ELF-1 (cell line): Measurements from ENCODE around the gene DHRS7.
"Not testable (repeated sequence)": the region's sequence is repeated elsewhere in the genome, so short reads cannot be mapped to it uniquely, and the experiment has no call there.

Experiments used
- DNase-seq: peaks from one replicate; pipeline ENCODE4 v3.0.0-alpha.2; 2016; ENCODE audit warnings: low read depth, low spot score

Gene DHRS7

GRCh38 chr14:60134702-60135101 is 30.5 kb downstream of the DHRS7 start:
- DNase-seq, result no peak

GRCh38 chr14:60133487-60133886 is 31.7 kb downstream of the DHRS7 start:
- no peak for DNase-seq

- DNase-seq, result no peak
Measured at GRCh38 chr14:60125918-60126317, 39.3 kb downstream of the DHRS7 start.

DNA sequence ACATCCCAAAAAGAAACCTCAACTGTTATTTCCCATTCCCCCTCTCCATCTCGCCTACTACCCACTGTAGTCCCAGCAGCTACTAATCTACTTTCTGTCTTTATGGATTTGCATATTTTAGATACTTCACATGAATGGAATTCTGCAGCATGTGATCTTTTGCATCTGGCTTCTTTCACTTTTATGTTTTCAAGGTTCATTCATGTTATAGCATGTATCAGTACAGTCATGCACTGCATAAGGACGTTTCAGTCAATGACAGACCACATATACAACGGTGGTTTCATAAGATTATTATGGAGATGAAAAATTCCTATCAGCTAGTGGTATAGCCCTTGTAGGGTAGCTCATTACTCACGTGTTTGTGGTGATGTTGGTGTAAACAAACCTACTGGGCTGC is 49.0 kb downstream of the DHRS7 start:
- no peak for DNase-seq

DNA sequence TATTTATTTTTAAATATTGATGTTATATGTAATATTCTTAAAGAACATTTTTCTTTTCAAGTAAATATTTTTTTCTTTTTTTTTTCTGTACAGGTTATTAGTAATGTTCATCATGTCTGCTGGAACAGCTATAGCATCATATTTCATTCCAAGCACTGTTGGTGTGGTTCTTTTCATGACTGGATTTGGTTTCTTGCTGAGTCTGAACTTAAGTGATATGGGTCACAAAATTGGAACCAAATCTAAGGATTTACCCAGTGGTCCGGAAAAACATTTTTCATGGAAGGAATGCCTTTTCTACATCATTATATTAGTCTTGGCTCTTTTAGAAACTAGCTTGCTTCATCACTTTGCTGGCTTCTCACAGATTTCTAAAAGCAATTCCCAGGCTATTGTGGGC is 50.3 kb downstream of the DHRS7 start:
- no peak for DNase-seq

GRCh38 chr14:60111732-60112131 is 53.5 kb downstream of the DHRS7 start:
- no peak for DNase-seq

DNA sequence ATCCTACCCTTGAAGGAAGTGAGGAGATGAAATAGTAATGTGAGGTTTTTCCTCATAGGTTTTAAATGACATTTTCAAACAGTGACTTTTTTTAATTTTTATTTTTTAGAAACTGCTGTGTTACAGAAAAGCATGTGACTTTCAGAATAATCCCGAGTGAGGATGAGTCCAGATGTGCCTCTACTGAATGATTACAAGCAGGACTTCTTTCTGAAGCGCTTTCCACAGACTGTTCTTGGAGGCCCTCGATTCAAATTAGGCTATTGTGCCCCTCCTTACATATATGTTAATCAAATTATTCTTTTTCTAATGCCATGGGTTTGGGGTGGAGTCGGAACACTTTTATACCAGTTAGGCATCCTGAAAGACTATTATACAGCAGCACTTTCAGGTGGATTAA is 57.7 kb downstream of the DHRS7 start:
- no peak for DNase-seq

- no peak for DNase-seq
Measured at GRCh38 chr14:60106339-60106738, 58.9 kb downstream of the DHRS7 start.

DNA sequence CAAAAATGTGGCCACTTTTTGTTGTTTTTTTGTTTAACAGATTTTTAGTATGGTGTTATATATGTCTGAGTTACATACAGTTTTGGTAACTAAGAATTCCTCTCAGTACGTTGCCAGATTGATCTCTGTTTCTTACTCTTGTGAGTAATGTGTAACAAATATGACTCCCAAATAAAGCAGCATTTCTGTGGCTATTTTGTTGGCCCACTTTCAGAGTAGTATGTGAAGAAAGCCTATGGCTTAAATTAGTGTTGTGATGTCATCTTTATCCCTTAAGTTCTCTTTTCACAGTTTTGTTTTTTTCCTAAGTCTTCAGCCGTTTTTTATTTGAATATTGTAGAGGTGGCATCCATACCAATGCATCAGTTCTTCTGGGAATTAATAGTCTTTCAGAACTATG is 62.8 kb downstream of the DHRS7 start:
- DNase-seq, result no peak

GRCh38 chr14:60101786-60102185 is 63.4 kb downstream of the DHRS7 start:
- no peak for DNase-seq

- DNase-seq, result not testable (repeated sequence)
Measured at GRCh38 chr14:60099855-60100254, 65.3 kb downstream of the DHRS7 start.

GRCh38 chr14:60097974-60098373 is 67.2 kb downstream of the DHRS7 start:
- no peak for DNase-seq

- no peak for DNase-seq
Measured at GRCh38 chr14:60095781-60096450, 69.3 kb downstream of the DHRS7 start.

- DNase-seq, result no peak
Measured at GRCh38 chr14:60095231-60095630, 70.0 kb downstream of the DHRS7 start.

DNA sequence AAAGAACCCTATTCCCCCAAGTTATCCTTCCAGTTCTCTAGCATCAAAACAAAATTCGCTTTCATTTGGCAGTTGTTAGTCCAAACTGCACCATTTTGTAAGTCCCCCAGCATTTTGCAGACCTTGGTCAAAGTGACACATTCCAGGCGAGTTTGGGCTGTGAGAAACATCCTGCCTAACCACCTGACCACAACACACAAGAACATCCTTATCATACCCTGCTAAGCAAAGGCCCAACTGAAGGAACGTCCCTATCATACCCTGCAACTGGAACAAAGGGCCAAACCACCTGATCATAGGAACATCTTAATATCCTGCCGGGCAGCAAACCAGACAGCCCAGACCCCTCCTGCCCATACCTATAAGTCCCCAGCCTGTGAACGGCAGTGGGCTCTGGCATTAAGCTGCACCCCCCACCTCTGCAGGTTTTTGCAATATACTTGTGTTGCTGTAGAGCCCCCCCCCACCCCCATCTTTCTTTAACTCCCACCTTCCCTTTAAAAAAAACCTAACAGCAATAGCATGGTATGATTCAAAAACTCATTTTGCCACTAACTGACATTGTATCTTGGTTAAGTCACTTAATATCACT is 70.8 kb downstream of the DHRS7 start:
- DNase-seq, result peak; percentile 84
